RCC 7860 (cell line): ENCODE measurements around the gene RAPH1.
"Not testable (repeated sequence)": the region's sequence is repeated elsewhere in the genome, so short reads cannot be mapped to it uniquely, and the experiment has no call there.

Experiments
- DNase-seq: peaks from one replicate; pipeline ENCODE4 v3.0.0-alpha.2; 2015; ENCODE audit warnings: low spot score
- FAIRE-seq: peaks from 2 replicates; lab custom pipeline; 2012; peaks lifted over from hg19 to GRCh38; lab: Jason Lieb, UNC

The RAPH1 gene

DNA sequence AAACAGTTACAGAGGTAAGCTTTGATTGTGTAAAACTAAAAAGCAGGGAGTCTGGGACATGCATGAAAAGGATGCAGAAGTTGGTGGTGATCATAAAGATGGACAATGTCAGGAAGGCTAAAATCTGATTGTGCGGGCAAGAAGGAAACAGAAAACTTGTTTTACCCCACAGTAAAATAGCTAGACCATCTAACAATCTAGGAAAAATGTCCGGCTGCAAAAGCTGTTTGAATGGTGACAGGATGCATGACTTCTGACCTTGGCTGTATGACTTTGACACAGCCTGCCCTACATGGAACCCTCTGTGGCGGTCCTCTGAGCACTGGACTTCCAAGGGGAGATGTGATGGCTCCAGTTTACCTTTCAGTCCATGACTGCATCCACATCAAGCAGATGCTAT, 93.6 kb downstream of the RAPH1 start:
- no peak for FAIRE-seq
- DNase-seq: no peak

DNA sequence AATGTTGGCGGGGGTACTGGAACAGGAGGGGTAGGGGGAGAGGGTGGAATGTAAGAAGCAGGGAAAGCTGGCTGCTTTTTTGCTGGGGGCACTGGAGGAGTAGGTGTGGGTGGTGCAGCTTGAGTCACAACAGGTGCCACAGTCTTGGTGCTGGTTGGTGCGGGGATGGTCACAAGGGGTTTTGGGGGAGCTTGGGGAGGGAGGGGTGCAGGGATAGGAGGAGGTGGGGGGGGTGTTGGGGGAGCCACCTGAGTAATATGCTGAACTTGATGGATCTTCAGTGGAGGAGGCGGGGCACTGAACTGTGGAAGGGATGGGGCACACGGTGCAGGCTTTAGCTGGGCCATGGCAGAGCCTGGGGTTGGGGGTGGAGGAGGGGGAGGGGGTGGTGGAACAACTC, 94.4 kb downstream of the RAPH1 start:
- FAIRE-seq (no peak), DNase-seq (no peak)

DNA sequence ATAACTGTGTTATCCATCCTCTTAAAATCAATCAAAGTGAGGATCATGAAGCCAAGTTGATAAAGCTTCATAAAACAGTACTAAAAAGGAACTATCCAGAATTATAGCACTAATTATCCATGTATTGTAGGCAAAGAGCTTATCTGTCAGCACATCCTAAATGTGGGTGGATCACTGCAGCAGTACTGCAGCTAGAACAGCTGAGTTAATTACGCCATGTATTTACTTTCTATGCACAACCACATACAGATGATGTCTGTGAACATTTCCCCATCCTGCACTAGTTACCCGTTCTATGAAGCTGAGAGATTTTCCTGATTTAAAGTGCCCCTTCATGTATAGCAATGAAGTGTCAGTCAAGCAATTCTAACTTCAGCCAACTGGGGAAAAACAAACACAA, 96.6 kb downstream of the RAPH1 start:
- DNase-seq (no peak), FAIRE-seq (no peak)

DNA sequence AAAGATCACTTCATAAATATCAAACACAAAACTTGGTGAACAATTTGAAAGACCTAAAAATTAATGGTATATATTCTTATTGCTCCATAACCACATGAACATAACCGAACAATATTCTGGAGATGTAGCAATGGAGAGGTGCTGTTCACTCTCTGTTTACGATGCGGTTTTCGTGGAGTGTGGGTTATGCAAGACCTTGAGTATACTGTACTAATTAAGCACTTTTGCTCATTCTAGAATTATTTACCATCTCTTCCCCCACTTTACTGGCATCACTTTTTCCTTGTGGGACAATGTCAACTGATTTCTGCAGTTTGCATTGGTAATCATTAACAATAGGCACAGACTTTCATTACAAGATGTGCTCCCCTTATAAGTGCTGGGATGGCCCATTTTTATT, 97.6 kb downstream of the RAPH1 start:
- DNase-seq (no peak), FAIRE-seq (no peak)

DNA sequence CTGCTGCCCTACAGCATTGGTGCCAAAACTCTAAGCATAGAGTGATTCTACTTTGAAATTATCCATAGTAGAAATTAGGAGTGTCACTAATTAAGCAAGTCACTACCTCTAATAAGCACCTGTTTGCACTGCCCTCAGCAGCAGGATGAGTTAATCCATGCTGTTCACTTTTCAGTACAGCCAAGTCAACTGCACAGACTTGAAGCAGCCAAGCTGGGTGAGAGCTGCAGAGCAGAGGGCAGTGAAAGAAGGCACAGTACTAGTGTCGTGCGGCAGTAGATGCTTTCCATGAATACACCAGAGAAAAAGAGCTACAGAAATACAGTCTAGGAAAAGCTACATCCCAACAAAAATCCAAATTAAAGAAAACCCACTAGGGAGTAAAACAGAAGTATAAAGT, 98.6 kb downstream of the RAPH1 start:
- FAIRE-seq: no peak
- DNase-seq: no peak

DNA sequence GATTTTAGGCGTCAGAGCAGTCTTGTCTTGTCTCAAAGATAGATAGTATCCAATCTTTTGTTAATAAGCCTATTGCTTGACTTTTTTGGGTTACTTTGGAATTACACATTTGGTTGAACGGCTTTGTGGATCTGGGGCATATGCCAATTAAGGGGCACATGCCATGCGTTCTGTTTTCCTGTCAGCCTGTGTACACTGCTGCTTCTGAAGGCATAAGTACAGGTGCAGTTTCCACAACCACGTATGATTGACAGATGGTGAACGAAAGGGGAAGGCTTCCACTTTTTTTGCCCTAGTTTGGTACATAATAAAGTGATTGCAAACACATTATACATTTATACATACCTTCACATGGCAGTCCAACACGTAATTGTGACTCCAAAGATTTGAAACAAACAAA, 102.3 kb downstream of the RAPH1 start:
- DNase-seq (no peak), FAIRE-seq (no peak)

DNA sequence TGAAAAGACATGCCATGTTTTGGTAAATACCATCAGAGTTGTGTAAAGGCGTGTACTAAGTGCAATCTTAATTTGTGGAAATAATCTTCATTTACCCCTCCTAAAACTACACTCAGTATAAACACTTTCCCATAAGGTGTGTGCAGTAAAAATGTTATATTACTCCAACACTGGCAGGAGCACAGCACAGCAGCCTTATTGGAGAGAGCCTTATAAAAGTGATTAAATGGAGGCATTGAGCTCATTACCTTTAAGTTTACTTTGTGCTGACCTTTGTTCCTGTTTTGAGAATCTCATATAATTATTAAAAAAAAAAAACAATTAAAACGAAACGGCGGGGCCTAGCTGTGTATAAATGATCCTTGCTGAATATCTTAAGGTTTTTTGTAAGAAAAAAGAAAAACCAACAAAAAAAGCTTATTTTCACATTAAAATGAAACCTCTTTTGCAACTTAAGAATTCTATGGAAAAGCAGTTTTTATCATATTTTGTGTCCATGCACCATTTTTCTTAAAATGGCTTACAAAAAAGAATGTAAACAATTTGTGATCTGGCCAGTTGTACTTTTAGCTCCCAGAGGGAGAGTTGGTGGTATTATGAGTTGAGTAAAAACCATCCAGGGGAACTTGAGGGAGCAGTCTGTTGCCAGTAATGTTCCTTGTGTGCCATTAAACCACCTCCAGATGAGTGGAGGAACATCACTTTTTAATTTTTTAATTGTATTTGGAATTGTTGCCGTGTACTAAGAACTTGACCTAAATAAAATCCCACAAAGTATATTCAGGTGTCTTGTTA, 103.5 kb downstream of the RAPH1 start:
- no peak for FAIRE-seq

DNA sequence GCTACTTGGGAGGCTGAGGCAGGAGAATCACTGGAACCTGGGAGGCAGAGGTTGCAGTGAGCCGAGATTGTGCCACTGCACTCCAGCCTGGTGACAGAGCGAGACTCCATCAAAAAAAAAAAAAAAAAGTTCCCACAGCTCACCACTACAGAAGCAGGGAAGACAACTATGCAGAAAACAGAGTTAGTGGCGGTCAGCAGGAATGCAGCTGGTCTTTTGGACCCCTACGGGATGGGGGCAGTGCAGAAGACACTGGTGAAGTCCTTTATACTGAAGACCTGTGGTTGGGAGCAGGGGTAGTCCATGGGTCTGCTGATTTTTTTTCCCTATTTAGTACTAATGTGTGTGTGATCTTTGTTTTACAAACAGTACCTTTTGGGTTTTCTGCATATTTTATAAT, 105.5 kb downstream of the RAPH1 start:
- not testable (repeated sequence) for DNase-seq, FAIRE-seq

More for the DNA sequence above, 103.5 kb downstream of the RAPH1 start:
- DNase-seq: no peak

DNA sequence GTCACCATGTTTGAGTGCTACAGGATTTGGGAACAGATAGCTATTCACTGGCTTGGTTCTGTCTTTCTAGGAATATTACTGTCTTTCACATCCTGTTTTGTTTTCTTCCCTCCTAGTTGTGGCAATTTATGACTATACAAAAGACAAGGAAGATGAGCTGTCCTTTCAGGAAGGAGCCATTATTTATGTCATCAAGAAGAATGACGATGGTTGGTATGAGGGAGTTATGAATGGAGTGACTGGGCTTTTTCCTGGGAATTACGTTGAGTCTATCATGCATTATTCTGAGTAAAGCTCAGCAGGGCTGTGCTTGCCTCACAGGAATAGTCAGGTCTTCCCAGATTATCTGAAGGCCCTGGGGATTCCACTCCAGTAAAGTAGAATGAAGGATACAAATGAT, 108.0 kb downstream of the RAPH1 start:
- DNase-seq (no peak), FAIRE-seq (no peak)

DNA sequence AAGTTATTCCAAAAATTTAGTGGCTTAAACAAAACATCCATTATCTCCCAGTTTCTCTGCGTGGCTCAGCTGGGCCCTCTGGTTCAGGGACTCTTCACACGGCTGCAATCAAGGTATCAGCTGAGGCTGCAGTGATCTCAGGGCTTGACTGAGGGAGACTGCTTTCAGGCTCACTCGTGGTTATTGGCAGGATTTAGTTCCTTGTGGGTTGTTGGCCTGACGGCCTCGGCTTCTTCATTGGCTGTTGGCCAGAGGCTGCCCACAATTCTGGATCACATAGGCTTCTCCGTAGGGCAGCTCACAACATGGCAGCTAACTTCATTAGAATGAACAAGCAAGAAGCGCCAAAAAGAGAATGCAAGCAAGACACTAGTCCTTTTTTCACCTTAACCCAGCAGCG, 116.8 kb downstream of the RAPH1 start:
- DNase-seq (no peak), FAIRE-seq (no peak)

DNA sequence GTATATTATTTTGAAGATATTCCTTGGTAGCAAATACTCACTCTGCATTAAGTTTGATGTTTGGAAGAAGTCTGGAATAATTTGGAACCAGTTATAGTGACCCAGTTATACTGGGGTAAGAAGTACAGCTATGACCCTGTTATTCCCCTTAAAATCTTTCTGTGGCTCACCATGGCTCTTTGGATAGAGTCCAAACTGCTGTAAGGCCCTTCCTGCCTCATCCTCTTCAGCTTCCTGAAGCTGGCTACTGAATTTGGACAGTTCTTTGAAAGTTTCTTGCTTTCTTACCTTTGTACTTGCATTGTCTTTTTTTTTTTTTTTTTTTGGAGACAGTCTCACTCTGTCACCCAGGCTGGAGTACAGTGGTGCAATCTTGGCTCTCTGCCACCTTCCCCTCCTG, 121.3 kb downstream of the RAPH1 start:
- FAIRE-seq: no peak
- no peak for DNase-seq

DNA sequence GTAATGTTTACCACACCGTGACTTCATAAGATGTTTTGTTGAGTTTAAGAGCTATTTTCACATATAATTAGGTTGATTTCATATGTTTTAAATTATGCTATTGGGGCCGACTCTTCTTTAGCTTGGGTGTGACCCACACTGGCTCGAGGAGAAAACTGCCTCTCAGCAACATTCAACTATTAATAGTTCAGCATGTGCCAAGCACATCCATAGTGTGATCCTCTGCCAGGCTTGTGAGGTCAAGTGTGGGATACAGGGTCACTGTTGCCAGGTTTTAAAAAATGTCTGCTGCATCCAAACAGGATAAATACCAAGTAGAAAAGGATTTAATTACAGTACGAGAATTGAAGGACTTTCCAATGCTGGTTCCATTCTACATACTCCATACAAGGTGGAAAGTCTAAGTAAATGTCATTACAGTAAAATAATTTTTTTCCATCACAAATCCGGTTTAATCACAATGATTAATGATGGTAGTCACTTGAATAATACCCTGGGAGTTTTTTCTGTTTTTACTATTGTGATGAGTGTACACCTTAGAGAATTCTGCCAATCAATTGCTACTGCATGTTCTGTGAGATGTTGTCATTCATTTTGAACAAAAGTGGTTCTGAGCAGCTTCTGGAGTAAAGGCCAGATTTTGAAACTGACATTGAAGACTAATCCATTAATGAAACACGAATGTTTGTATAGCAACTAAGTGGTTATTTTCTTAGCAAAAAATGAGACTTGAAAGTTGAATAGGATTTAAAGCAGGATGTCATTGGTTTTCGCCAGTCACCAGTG, 122.4 kb downstream of the RAPH1 start:
- FAIRE-seq (no peak), DNase-seq (no peak)

DNA sequence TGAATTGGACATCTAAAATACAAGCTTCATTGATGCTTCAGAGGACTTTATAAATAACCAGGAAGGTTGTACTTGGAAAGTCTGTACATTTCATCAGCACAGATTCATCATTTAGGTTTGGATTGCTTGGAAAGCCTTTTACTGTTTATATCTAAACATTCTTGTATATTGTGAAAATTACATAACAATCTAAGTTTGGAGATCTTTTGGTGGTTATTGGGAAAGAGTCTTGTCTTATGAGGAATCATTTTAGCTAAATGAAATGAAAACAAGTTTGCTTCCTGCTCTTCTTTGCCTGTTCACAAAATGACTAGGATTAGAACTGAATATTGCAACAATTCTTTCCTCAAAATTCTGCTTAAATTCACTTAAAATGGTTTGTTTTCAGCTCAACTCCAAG, 127.6 kb downstream of the RAPH1 start:
- DNase-seq (no peak), FAIRE-seq (no peak)

DNA sequence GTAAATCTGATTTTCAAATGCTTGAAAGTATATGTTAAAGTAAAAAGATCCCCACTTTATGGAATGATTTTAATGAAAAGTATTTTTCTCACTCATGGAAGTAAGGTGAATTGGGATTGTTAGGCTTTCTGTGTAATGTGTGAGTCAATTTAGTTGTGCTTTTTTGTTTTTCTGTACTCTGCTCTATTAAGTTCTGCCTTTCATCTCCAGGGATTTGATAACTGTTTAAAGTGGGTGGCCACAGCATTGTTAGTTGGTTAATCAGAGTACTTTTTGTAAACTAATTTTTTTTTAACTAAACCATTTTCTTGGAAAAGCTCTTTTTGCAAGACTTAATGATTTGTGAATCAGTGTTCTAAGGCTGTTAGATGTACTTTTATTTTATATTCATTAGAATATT, 130.1 kb downstream of the RAPH1 start:
- DNase-seq (no peak), FAIRE-seq (no peak)

DNA sequence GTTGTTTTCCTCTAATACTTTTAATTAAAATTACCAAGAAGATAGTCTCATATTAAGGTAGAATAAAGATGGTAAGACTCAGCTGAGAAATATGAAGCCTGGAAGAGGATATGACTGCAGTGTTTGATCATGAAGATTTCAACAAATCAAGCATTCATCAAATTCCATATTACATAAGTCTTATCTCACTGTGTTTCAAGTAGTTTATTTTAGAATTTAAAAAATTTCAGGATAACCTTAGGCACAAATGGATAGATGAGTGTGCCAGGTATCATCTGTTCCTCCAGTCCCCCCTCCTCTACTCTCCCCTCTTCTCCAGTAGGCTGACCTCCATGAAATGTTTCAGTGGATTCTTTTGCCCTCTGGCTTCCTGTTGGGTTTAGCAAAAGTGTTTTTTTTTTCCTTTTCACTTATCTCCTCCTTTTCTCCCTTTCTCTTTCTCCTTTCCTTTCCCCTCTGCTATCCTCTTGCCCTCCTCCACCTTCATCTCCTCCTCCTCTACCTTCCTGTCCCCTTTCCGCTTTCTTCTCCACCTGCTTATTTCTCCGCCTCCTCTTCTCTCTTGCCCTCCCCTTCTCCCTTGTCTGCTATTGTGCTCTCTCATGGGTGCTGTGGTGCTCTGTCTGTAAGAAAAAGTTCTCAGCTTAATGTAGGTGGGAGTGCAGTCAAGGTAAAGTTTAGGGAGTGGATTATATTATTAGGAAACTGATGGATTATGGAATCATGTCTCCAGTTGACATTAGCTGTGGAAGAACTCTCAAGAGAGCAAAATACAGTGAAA, 134.1 kb downstream of the RAPH1 start:
- DNase-seq (no peak), FAIRE-seq (no peak)

DNA sequence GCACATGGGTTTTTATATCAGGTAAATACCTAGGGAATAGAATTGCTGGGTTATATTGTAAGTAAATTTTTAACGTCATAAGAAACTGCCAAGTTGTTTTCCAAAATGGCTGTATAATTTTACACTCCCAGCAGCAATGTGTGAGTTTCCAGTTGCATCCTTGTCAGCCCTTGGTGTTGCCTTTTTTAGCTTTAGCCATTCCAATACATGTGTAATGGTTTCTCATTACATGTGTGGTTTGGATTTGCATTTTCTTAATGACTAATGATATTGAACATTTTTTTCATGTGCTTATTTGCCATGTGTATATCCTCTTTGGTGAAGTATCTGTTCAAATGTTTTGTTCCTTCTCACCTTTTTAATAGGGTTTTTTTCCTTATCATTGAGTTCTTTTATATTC, 136.1 kb downstream of the RAPH1 start:
- FAIRE-seq (no peak), DNase-seq (no peak)

DNA sequence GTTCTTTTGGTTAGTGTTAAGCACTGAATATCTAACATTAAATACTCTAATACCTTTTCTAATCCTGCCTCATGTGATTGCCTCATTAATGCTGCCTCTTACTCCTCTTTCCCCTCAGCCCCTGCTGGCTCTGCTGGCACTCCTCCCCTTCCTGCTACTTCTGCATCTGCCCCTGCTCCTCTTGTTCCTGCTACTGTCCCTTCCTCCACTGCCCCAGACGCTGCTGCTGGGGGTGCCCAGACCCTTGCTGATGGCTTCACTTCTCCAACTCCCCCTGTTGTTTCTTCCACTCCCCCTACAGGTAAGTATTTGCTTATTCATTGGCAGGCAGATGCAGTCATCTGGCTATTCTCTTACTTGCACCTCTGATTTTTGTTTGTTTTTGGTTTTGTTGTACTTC, 138.4 kb downstream of the RAPH1 start:
- no peak for FAIRE-seq
- no peak for DNase-seq

DNA sequence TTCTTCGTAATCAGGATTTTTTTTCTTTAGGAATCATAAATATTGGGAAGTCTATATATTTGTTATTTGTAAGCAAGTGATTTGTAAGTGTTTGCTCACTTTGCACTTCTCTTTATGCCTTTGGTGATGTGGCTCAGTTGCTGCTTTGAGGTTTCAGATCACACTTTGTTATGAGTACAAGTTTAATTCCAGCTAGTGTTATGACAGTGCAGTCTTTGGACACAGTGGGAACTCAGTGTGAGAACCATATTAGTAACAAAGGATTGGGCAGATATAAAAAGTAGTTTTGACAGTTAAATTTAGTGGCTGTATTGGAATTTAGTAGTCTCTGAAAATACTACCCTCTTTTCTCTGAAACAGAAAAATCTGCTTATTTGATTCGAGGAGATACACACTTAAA, 139.2 kb downstream of the RAPH1 start:
- FAIRE-seq: no peak
- DNase-seq: no peak

DNA sequence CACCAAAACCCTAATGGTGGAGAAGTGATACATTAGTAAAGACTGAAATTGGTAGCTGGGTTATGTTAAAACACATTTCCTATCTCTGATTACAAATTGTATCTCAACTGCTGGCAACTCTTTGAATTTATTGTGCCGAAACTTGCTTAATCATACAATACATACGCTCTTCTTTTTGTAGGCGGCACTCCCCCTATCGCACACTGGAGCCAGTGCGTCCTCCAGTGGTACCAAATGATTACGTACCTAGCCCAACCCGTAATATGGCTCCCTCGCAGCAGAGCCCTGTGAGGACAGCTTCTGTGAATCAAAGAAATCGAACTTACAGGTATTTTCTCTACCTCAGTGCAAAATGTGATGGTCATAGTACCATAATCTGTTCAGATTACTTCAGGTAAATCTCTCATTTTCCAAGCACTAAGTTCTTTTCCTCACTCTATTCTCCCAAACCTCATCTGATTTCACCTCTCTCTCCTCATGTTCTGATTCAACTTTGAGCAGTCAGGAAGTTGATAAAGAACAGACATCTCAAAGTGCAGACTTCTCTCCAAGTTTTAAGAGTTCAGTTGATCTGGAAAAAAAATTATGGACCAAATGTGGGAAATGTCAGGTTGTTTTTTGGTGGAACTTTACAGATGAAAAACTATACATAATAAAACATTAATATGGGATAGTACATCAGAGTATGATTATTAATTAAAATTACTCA, 140.4 kb downstream of the RAPH1 start:
- FAIRE-seq (no peak), DNase-seq (no peak)

DNA sequence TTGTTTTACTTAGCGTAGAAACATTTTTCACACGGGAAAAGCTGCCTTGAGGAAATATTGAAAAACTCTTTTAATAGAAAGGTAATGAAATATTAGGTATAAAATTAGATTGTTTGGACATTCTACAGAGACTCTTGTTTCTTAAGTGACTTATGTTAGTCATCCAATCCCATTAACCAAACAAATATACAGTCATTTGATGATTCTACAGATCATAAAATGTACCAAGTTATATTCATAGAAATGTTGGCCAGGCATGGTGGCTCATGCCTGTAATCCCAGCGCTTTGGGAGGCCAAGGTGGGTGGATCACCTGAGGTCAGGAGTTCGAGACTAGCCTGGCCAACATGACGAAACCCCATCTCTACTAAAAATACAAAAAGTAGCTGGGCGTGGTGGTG, 146.9 kb downstream of the RAPH1 start:
- DNase-seq, FAIRE-seq: not testable (repeated sequence)

DNA sequence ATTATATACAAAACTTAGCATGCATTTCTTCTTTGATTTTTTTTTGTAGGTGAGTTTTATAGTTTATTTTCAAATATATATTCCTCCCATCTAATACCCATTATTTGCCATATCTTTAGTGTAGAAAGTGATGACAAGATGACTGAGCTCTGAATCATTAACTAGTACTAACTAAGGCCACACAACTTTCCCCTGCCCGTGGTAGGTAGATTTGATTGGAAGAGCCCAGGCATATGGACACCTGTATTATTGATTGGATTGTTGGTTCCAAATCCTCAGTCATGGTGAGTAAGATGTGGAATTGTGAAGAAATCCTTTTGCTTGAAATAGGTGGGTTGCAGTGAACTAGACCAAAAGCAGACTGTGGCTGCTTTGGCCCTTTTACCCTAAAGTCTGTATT, 152.1 kb downstream of the RAPH1 start:
- FAIRE-seq (no peak), DNase-seq (no peak)
